Measurements from ENCODE around the gene REM2.
"Not testable (repeated sequence)": the region's sequence is repeated elsewhere in the genome, so short reads cannot be mapped to it uniquely, and the experiment has no call there.

REM2 gene

GRCh38 chr14:22848351-22849164 is 34.5 kb upstream of the REM2 start:
- no peak for DNase-seq

GRCh38 chr14:22849212-22849819 is 33.7 kb upstream of the REM2 start:
- no peak for DNase-seq

GRCh38 chr14:22850944-22851764 is 31.9 kb upstream of the REM2 start:
- DNase-seq, result no peak

- not testable (repeated sequence) for DNase-seq
These were observed 30.8 kb upstream of the REM2 start for GRCh38 chr14:22852178-22852577.

- no peak for DNase-seq
These were observed 30.5 kb upstream of the REM2 start for GRCh38 chr14:22852599-22852939.

GRCh38 chr14:22852940-22853767 is 29.9 kb upstream of the REM2 start:
- peak; percentile 57 for DNase-seq

GRCh38 chr14:22854296-22854695 is 28.7 kb upstream of the REM2 start:
- not testable (repeated sequence) for DNase-seq

GRCh38 chr14:22854963-22855724 is 27.9 kb upstream of the REM2 start:
- no peak for DNase-seq

- no peak for DNase-seq
These were observed 26.6 kb upstream of the REM2 start for GRCh38 chr14:22856428-22856827.

- not testable (repeated sequence) for DNase-seq
These were observed 22.6 kb upstream of the REM2 start for GRCh38 chr14:22860377-22860776.

- no peak for DNase-seq
These were observed 21.4 kb upstream of the REM2 start for GRCh38 chr14:22861651-22862050.

GRCh38 chr14:22864979-22865378 is 18.0 kb upstream of the REM2 start:
- DNase-seq, result no peak

GRCh38 chr14:22865424-22866405 is 17.3 kb upstream of the REM2 start:
- DNase-seq, result no peak

GRCh38 chr14:22866874-22867273 is 16.1 kb upstream of the REM2 start:
- no peak for DNase-seq

- DNase-seq, result no peak
These were observed 12.2 kb upstream of the REM2 start for GRCh38 chr14:22870811-22871223.

GRCh38 chr14:22871224-22872032 is 11.6 kb upstream of the REM2 start, which contains the start of gene LRP10:
Gene LRP10, plus strand, starts transcription at chr14:22871740. Its CDS starts 564 bp downstream, at chr14:22872304.
- DNase-seq, result peak; percentile 85

- peak; percentile 80 for DNase-seq
These were observed 10.8 kb upstream of the REM2 start for GRCh38 chr14:22872033-22872832.

- DNase-seq, result no peak
These were observed 10.0 kb upstream of the REM2 start for GRCh38 chr14:22872833-22873520.

Data from NCI-H774 (cell line).